COLO668 (cell line): ENCODE data around the gene SGTB.
"Not testable (repeated sequence)": the region's sequence is repeated elsewhere in the genome, so short reads cannot be mapped to it uniquely, and the experiment has no call there.

ENCODE experiments used
- DNase-seq: peaks from one replicate; lab custom pipeline; 2025; ENCODE audit not compliant: unreplicated experiment; lab: John Stamatoyannopoulos, UW

The SGTB gene

GRCh38 chr5:65734921-65735320 lies 13.0 kb upstream of the SGTB start:
- DNase-seq = no peak

DNA sequence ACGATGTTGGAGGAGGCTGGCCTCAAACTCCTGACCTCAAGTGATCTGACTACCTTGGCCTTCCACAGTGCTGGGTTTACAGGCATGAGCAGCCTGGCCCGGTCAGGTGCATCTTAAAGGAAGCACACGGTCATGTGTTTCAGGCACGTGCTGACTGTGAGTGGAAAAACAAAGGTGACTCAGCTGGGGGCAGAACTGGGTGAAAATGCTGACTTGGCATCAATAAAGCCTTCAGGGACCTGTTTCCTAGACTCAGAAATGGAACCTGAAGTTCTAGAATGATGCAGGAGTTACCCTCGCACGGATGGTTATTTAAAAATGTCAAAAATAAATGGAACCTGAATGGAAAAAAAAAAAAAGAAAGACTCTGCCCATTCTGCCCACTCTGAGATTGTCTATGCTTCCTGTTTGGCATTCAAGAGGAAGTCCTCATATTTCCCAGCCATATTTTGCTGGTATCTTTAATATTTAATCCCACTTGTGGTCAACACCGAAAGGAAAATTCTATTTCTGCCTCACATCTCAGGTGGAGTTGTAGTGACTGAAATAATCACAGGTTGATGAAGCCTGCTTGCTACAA lies 12.4 kb upstream of the SGTB start:
- DNase-seq = not testable (repeated sequence)

- not testable (repeated sequence) for DNase-seq
These were observed 10.1 kb upstream of the SGTB start for GRCh38 chr5:65732046-65732445.

GRCh38 chr5:65730910-65731309 lies 9.0 kb upstream of the SGTB start:
- DNase-seq = no peak

DNA sequence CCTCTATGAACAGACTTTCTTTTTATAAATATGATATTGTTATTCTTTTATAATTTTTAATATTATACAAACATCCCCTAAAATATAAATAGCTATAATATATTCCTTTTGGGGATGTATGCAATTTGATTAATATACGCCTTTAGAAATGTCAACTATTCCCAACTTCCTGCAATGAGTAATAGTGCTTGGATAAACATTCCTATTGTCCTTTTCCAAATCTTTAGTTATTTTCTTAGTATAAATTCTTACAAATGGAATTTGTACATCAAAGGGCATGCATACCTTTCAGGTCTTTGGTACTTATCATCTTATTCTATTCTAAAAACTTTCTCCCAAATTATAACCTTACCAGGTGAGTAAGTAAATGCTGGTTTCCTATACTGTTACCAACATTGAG lies 6.3 kb upstream of the SGTB start:
- no peak for DNase-seq

DNA sequence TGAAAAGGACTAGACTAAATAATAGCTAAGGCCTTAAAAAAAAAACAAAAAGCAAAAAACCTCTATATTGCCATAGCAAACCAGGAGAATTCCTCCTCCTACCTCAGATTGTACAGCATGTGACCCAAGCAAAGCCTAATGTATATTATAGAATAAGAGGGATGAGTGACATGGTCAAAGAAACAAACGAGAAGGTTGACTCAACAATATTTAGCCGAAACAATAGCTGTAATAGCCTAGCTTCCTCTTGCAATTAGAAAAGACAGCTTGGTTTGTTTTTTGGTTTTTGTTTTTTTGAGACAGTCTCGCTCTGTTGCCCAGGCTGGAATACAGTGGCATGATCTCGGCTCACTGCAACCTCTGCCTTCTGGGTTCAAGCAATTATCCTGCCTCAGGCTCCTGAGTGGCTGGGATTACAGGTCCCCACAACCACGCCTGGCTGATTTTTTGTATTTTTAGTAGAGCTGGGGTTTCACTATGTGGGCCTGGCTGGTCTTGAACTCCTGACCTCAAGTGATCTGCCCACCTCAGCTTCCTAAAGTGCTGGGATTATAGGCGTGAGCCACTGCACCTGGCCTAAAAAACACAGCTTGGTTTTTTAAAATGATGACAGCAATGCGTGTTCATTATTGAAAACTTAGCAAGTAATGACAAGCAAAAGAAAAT lies 5.7 kb upstream of the SGTB start:
- no peak for DNase-seq

- peak; percentile 13 for DNase-seq
These were observed 880 bp upstream of the SGTB start for GRCh38 chr5:65722575-65723403.

- peak; percentile 36 for DNase-seq
These were observed 724 bp downstream of the SGTB start for GRCh38 chr5:65721050-65721719.

- DNase-seq = no peak
These were observed 3.2 kb downstream of the SGTB start for GRCh38 chr5:65718576-65719310.

DNA sequence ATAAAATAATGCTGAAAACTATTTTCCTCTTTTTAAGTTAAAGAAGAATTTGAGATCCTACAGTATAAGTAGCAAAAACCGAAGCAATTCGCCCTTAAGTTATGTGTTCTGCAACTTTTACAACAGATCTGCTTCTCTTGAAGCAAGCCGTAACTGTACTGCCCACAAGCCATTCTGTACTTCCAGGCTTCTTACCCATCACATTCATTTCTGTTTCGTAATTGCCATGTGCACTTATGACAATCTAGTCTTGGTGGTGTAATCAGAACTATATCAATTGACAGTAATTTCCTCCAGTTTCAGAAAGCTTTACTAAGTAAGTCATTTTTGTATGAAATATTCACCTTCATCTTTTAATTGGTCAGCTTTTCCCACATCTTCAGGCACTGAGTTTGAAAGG lies 13.8 kb downstream of the SGTB start:
- no peak for DNase-seq

DNA sequence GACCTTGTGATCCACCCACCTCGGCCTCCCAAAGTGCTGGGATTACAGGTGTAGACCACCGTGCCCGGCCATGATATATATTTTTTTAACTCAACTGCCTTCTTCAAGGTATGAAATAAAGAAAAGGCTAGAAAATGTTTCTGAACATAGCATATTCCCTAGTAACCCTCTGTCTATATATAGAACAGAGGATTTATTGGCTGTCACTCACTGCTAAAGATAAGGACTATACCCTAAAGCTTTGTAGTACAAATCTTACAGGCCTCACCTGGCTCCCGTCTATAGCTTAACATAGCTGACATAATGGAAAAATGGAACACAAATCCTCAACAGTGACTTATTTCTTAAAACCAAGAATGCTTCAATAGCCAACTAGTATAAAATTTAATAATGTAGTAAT lies 14.2 kb downstream of the SGTB start:
- no peak for DNase-seq

- no peak for DNase-seq
These were observed 17.2 kb downstream of the SGTB start for GRCh38 chr5:65704621-65705239.

GRCh38 chr5:65702036-65702435 lies 19.9 kb downstream of the SGTB start:
- no peak for DNase-seq

DNA sequence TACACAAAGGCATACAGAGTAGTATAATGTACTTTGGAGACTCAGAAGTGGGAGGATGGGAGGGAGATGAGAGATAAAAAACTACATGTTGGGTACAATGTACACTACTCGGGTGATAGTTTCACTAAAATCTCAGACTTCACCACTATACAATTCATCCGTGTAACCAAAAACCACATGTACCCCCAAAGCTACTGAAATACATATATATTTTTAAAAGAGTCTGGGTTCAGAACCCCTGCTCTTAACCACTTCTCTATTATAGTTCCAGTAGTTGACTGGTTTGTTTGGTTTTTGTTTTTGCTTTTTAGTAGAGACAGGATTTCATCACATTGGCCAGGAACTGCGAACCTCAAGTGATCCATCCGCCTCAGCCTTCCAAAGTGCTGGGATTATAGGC lies 22.6 kb downstream of the SGTB start:
- DNase-seq = no peak

DNA sequence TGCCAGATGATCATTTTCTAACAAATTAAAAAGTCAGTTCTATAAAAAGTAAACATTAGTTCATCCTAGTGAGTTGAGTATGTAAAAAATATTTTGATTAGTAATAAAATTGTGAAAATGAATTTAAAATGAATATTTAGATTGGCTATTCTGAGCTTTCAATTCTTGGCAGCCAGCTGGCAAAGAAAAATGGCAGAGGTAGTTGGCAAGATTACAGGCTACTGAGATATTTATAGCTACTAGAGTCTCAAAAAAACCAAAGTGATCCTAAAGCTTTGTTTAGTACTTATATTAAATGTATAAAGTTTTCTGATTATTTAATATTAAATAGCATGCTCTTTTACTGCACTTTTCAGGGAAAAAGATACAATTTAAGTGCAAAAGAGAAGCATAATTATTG lies 25.0 kb downstream of the SGTB start:
- DNase-seq = no peak

GRCh38 chr5:65695896-65696295 lies 26.0 kb downstream of the SGTB start:
- no peak for DNase-seq

GRCh38 chr5:65695162-65695755 lies 26.6 kb downstream of the SGTB start:
- DNase-seq = no peak

DNA sequence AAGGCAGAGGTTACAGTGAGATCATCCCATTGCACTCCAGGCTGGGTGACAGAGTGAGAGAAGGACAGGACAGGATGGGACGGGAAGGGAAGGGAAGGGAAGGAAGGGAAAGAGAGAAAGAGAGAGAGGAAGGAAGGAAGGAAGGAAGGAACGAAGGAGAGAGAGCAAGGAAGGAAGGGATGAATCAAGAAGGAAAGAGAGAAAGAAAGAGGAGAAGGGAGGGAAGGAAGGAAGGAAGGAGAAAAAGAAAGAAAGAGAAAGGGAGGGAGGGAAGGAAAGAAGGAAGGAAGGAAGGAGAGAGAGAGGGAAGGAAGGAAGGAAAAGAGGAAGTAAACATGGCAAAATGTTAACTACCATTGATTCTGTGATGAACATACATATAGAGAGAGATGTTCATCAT lies 28.8 kb downstream of the SGTB start:
- DNase-seq = no peak

DNA sequence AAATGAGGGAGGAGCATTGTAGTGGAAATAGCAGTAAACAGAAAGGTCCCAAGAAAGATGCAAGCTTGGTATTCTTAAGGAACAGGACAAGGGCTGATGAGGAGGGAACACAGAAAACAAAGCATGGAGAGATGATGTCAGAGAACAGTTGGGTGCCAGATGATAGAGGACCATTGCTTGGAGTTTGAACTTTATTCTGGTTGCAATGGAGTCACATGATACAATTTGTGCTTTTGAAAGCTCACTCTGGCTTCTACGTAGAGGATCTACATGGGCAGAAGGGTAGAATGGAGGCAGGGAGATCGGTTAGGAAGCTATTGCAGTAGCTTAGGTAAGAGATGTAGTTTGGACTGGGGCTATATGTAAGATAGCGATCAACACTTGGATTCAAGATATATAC lies 39.8 kb downstream of the SGTB start:
- no peak for DNase-seq

- not testable (repeated sequence) for DNase-seq
These were observed 45.9 kb downstream of the SGTB start for GRCh38 chr5:65676056-65676455.
